Measurements from ENCODE around the gene SPSB3. TPM values are rescaled to one million over a fixed set of nuclear protein-coding genes. Genes with fewer than 3 reads are reported as not detected.

The SPSB3 gene
- total and polyA plus RNA-seq, 9 of the 15 experiments (the other 6 are each of a cell fraction or from before 2014, with no cell fraction given) = 0.39 to 37.4 (median 7.1) TPM

DNA sequence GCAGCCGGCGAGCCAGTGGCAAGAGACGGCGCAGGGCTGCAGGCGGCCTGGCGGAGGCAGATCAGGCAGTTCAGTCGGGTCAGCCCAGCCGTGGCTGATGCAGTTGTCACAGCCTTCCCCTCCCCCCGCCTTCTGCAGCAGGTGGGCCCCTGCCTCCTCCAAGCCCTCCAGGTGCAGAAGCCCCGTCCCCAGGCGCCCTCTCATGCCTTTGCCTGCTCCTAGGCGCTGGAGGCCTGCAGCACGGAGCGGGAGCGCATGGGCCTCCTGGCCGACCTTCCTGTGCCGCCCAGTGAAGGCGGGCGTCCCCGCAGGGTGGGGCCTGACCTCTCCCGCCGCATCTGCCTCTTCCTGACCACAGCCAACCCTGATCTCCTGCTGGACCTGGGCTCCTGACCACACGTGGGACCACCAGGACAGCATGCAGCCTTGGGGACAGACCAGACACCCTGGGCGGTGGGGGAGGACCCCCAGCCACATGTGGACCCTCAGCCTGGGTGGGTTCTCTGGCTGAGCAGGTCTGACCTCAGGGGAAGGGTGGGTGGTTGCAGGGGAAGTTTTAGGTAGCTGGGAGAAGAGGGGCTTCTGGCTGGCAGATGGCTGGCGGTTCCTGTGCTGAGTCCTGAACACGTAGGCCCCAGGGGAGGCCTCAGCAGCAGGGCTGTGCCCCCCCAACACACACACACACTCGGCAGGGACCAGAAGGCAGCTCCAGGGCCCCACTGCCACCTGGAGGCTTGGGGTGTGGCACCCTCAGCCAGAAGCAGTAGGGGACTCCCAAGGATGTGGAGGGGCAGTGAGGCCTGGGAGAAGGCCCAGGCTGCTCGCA lies 6.3 kb downstream of the SPSB3 start (continued):
- TF ChIP-seq, protein P1, sequence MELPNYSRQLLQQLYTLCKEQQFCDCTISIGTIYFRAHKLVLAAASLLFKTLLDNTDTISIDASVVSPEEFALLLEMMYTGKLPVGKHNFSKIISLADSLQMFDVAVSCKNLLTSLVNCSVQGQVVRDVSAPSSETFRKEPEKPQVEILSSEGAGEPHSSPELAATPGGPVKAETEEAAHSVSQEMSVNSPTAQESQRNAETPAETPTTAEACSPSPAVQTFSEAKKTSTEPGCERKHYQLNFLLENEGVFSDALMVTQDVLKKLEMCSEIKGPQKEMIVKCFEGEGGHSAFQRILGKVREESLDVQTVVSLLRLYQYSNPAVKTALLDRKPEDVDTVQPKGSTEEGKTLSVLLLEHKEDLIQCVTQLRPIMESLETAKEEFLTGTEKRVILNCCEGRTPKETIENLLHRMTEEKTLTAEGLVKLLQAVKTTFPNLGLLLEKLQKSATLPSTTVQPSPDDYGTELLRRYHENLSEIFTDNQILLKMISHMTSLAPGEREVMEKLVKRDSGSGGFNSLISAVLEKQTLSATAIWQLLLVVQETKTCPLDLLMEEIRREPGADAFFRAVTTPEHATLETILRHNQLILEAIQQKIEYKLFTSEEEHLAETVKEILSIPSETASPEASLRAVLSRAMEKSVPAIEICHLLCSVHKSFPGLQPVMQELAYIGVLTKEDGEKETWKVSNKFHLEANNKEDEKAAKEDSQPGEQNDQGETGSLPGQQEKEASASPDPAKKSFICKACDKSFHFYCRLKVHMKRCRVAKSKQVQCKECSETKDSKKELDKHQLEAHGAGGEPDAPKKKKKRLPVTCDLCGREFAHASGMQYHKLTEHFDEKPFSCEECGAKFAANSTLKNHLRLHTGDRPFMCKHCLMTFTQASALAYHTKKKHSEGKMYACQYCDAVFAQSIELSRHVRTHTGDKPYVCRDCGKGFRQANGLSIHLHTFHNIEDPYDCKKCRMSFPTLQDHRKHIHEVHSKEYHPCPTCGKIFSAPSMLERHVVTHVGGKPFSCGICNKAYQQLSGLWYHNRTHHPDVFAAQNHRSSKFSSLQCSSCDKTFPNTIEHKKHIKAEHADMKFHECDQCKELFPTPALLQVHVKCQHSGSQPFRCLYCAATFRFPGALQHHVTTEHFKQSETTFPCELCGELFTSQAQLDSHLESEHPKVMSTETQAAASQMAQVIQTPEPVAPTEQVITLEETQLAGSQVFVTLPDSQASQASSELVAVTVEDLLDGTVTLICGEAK (IDR thresholded peaks at IDR 0.05) = no peak
- TF ChIP-seq, protein P1 (CRISPR knock-in tag; IDR thresholded peaks at IDR 0.05) = no peak
- TF ChIP-seq, protein P2, sequence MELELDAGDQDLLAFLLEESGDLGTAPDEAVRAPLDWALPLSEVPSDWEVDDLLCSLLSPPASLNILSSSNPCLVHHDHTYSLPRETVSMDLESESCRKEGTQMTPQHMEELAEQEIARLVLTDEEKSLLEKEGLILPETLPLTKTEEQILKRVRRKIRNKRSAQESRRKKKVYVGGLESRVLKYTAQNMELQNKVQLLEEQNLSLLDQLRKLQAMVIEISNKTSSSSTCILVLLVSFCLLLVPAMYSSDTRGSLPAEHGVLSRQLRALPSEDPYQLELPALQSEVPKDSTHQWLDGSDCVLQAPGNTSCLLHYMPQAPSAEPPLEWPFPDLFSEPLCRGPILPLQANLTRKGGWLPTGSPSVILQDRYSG (tag; conservative IDR thresholded peaks at IDR 0.05; ENCODE audit: low read depth) = no peak
- TF ChIP-seq ZNF23 (CRISPR knock-in tag; IDR thresholded peaks at IDR 0.05) = no peak
- TF ChIP-seq SAFB2 (IDR thresholded peaks at IDR 0.05; ENCODE audit: borderline replicate concordance, low read depth, low read length, severe bottlenecking) = no peak
- no peak for TF ChIP-seq ZBTB1 (CRISPR knock-in tag; IDR thresholded peaks at IDR 0.05; ENCODE audit: borderline replicate concordance, low read depth)
- no peak for TF ChIP-seq SMARCB1 (IDR thresholded peaks at IDR 0.05; ENCODE audit: insufficient read length, low read depth)
- peak; percentile 38 for TF ChIP-seq RBFOX2 (IDR thresholded peaks at IDR 0.05; ENCODE audit: low read depth, low read length)
- TF ChIP-seq, protein P3, sequence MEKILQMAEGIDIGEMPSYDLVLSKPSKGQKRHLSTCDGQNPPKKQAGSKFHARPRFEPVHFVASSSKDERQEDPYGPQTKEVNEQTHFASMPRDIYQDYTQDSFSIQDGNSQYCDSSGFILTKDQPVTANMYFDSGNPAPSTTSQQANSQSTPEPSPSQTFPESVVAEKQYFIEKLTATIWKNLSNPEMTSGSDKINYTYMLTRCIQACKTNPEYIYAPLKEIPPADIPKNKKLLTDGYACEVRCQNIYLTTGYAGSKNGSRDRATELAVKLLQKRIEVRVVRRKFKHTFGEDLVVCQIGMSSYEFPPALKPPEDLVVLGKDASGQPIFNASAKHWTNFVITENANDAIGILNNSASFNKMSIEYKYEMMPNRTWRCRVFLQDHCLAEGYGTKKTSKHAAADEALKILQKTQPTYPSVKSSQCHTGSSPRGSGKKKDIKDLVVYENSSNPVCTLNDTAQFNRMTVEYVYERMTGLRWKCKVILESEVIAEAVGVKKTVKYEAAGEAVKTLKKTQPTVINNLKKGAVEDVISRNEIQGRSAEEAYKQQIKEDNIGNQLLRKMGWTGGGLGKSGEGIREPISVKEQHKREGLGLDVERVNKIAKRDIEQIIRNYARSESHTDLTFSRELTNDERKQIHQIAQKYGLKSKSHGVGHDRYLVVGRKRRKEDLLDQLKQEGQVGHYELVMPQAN (IDR thresholded peaks at IDR 0.05; ENCODE audit: borderline replicate concordance) = no peak
- no peak for TF ChIP-seq ZKSCAN8 (CRISPR knock-in tag; IDR thresholded peaks at IDR 0.05)
- no peak for TF ChIP-seq ZNF253 (CRISPR knock-in tag; conservative IDR thresholded peaks at IDR 0.05)
- no peak for TF ChIP-seq FOXJ3 (CRISPR knock-in tag; IDR thresholded peaks at IDR 0.05)
- no peak for TF ChIP-seq ZNF589 (CRISPR knock-in tag; IDR thresholded peaks at IDR 0.05; ENCODE audit: low read depth)
- no peak for TF ChIP-seq ZNF146 (CRISPR knock-in tag; IDR thresholded peaks at IDR 0.05; ENCODE audit: unreplicated experiment)

Measured in K562 (cell line).